ENCODE measurements around the gene PRKCH. TPM values are rescaled to one million over a fixed set of nuclear protein-coding genes. Genes with fewer than 3 reads are reported as not detected.

The PRKCH gene
- total and polyA plus RNA-seq, 2 of the 13 experiments (the other 11 are each of a cell fraction or from before 2014, with no cell fraction given) = 0.48 to 1.3 TPM

DNA sequence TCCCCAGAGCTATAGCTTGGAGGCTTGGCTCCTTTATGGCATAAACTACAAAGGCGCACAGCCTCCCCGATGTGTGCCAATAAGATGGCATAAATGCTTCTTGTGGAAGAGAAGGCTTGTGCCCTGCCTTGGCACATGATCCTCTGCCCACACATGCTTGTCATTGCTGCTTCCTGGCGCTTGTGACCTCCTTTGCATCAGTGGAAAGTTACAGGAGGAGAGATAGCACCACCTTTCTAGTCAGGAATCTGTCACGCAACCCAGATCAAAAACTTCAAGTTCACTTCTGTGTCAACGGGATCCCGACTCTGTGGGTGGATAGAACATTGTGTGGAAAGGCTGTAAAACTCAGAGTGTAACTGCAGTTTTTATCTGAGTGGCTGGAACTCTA lies 190.2 kb downstream of the PRKCH start:
- Histone ChIP-seq H3K36me3 (replicated peaks in 1 of 2; ENCODE audit: control insufficient read depth in 1 of 2, insufficient read depth in 2 of 2, low read length in 2 of 2) (no peaks in the 10 kb centered on the region), H3K9ac (ENCODE audit: insufficient read depth, low read depth, low read length) (no peak overlapping the region), H3K4me1 (ENCODE audit: insufficient read depth, low read length) (peaks cover 40% of the 10 kb centered on the region), H2AFZ (ENCODE audit: low read length) (peak overlapping the region; percentile 30), H3K9me3 (ENCODE audit: low read length) (no peaks in the 10 kb centered on the region), H3K79me2 (ENCODE audit: insufficient read depth, low read length) (no peaks in the 10 kb centered on the region), H3K27me3 (ENCODE audit: control insufficient read depth in 1 of 2, insufficient read depth in 2 of 2, low read length in 2 of 2) (no peaks in the 10 kb centered on the region), H3K4me2 (ENCODE audit: low read depth, low read length) (no peak overlapping the region), H4K20me1 (ENCODE audit: insufficient read depth, low read length) (no peaks in the 10 kb centered on the region), H3K27ac (ENCODE audit: extremely low read length, insufficient read depth, low read length) (no peak overlapping the region), H3K4me3 (replicated peaks in 1 of 3; ENCODE audit: insufficient read depth in 1 of 3, low read depth in 2 of 3, low read length in 3 of 3) (no peak overlapping the region)
- TF ChIP-seq KLF6 (CRISPR knock-in tag; IDR thresholded peaks at IDR 0.05) = no peak
- TF ChIP-seq, protein P1, sequence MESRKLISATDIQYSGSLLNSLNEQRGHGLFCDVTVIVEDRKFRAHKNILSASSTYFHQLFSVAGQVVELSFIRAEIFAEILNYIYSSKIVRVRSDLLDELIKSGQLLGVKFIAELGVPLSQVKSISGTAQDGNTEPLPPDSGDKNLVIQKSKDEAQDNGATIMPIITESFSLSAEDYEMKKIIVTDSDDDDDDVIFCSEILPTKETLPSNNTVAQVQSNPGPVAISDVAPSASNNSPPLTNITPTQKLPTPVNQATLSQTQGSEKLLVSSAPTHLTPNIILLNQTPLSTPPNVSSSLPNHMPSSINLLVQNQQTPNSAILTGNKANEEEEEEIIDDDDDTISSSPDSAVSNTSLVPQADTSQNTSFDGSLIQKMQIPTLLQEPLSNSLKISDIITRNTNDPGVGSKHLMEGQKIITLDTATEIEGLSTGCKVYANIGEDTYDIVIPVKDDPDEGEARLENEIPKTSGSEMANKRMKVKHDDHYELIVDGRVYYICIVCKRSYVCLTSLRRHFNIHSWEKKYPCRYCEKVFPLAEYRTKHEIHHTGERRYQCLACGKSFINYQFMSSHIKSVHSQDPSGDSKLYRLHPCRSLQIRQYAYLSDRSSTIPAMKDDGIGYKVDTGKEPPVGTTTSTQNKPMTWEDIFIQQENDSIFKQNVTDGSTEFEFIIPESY (CRISPR knock-in tag; IDR thresholded peaks at IDR 0.05) = peak; percentile 38; the same call in 1 of the 2 replicates
- intact Hi-C loops (cut with micrococcal nuclease; ENCODE audit: unreplicated experiment) = no loop called here
- ChIA-PET CTCF (ENCODE audit: low intra/inter-chr PET ratio, low total read pairs) (no interaction called here), POLR2A (interaction anchor here (0.9 to 1.0 kb wide), 2 partner anchors 12 to 48 kb away, joined by 3 read pairs; no protein-coding TSS in a partner anchor)
- BruUV-seq (replicated peaks) = no TSS peak
- no peak for DNase-seq (ENCODE audit: low spot score)
- ATAC-seq = peak; percentile 26; the same call in 2 of the 3 replicates
- WGBS (ENCODE audit: low lambda C conversion rate) = 61% methylated on average over 5 of the region's 6 CpGs
- FAIRE-seq = no peak
- in situ Hi-C loops (cut with HindIII; ENCODE audit: extremely low pct_ligation_motif_present, low pct_unique_long_range_greater_than_20kb) = no loop called here

DNA sequence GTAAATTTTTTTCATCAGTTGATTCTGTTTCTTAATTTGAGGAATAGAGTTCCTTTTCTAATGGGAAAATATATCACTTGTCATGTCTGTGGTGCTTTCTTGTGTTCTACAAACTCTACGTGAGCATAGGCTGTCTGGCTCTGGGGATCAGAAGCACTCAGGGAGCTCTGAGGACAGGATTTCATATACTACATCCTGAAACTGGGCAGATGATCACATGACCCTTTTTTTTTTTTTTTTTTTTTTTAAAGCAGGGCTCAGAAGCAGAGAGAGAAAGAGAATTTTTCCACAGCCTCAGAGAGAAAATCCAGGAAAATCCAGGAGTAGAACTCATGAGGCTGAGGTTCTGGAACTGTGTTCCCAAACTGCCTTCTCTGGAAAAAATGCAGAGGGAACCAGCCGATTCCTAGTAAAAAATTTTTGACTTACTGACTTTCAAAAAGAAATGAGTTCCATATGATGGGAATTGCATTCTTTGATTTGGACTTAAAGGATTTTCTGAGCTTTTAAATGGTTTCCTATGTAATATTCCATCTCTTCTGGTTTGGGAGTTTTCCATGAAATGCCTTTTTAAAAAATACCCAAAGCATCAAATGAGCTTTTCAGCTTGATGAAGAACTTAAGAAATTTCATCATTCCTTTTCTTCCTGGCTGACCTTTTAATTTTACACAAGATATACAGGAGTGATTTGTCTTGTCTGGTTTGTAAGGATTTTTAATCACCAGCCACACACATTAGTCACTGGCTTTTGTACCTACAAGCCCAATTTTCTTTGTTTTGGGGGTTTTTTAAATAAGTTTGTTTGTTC lies 190.9 kb downstream of the PRKCH start:
- H4K20me1 ChIP-seq (ENCODE audit: insufficient read depth, low read length) = no peaks in the 10 kb centered on the region
- no peak for FAIRE-seq
- no peak for DNase-seq (ENCODE audit: low spot score)
- no peak overlapping the region for H3K4me3 ChIP-seq (replicated peaks in 1 of 3; ENCODE audit: insufficient read depth in 1 of 3, low read depth in 2 of 3, low read length in 3 of 3)
- BruUV-seq (replicated peaks) = no TSS peak
- no peak overlapping the region for H3K27ac ChIP-seq (ENCODE audit: extremely low read length, insufficient read depth, low read length)
- H2AFZ ChIP-seq (ENCODE audit: low read length) = no peak overlapping the region
- ATAC-seq = peak; percentile 51; the same call in 2 of the 3 replicates
- intact Hi-C loops (cut with micrococcal nuclease; ENCODE audit: unreplicated experiment) (no loop called here), in situ Hi-C loops (cut with HindIII; ENCODE audit: extremely low pct_ligation_motif_present, low pct_unique_long_range_greater_than_20kb) (no loop called here)
- no peak overlapping the region for H3K4me2 ChIP-seq (ENCODE audit: low read depth, low read length)
- CTCF ChIA-PET (ENCODE audit: low intra/inter-chr PET ratio, low total read pairs) = no interaction called here
- no peaks in the 10 kb centered on the region for H3K27me3 ChIP-seq (ENCODE audit: control insufficient read depth in 1 of 2, insufficient read depth in 2 of 2, low read length in 2 of 2)
- H3K9me3 ChIP-seq (ENCODE audit: low read length) = no peaks in the 10 kb centered on the region
- H3K4me1 ChIP-seq (ENCODE audit: insufficient read depth, low read length) = peaks cover 46% of the 10 kb centered on the region
- H3K79me2 ChIP-seq (ENCODE audit: insufficient read depth, low read length) = no peaks in the 10 kb centered on the region
- WGBS (ENCODE audit: low lambda C conversion rate) = 78% methylated on average over 2 of the region's 2 CpGs
- no peaks in the 10 kb centered on the region for H3K36me3 ChIP-seq (replicated peaks in 1 of 2; ENCODE audit: control insufficient read depth in 1 of 2, insufficient read depth in 2 of 2, low read length in 2 of 2)
- TF ChIP-seq KAT7 (CRISPR knock-in tag; IDR thresholded peaks at IDR 0.05; ENCODE audit: borderline replicate concordance) = no peak
- 0 out of 2 replicates have a peak, but pooled peaks have one; percentile 26 for TF ChIP-seq RAD51 (IDR thresholded peaks at IDR 0.05; ENCODE audit: borderline replicate concordance)
- TF ChIP-seq, protein P2, sequence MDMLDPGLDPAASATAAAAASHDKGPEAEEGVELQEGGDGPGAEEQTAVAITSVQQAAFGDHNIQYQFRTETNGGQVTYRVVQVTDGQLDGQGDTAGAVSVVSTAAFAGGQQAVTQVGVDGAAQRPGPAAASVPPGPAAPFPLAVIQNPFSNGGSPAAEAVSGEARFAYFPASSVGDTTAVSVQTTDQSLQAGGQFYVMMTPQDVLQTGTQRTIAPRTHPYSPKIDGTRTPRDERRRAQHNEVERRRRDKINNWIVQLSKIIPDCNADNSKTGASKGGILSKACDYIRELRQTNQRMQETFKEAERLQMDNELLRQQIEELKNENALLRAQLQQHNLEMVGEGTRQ (IDR thresholded peaks at IDR 0.05; ENCODE audit: low read depth, low read length) = 0 out of 2 replicates have a peak, but pooled peaks have one; percentile 20
- TF ChIP-seq, protein P2 (CRISPR knock-in tag; IDR thresholded peaks at IDR 0.05; ENCODE audit: borderline replicate concordance) = no peak; the same call in 1 of the 2 replicates
- H3K9ac ChIP-seq (ENCODE audit: insufficient read depth, low read depth, low read length) = no peak overlapping the region
- POLR2A ChIA-PET = interaction anchor here (0.9 to 1.0 kb wide), 2 partner anchors 12 to 47 kb away, joined by 3 read pairs; no protein-coding TSS in a partner anchor
